NCI-H1105 treated with DMSO at 0.1 percent for 48 hours (cell line): ENCODE data around the gene RNF11.
"Not testable (repeated sequence)": the region's sequence is repeated elsewhere in the genome, so short reads cannot be mapped to it uniquely, and the experiment has no call there.

Experiments
- DNase-seq: peaks from one replicate; lab custom pipeline; 2025; lab: John Stamatoyannopoulos, UW

The RNF11 gene

GRCh38 chr1:51228471-51228870 lies 7.6 kb upstream of the RNF11 start:
- not testable (repeated sequence) for DNase-seq

- no peak for DNase-seq
These were observed 5.5 kb upstream of the RNF11 start for GRCh38 chr1:51230501-51231078.

- no peak for DNase-seq
These were observed 5.0 kb upstream of the RNF11 start for GRCh38 chr1:51231120-51231519.

DNA sequence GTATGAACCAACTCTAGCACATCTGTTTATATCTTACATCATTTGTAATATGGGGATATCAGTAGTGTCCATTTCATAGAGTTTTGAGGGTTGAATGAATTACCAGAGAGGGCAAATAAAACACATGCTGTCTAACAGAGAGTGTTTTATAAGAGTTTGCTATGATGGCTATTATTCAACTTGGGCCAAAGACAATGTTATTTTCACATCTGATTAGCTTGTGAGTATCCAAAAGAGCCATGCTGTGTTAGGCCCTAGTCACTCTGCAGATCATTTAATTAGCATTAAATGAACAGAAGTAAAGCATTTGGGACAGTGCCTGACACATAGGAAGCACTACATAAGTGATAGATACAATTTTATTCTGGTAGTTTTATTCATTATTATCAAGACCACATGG lies 4.2 kb upstream of the RNF11 start:
- no peak for DNase-seq

DNA sequence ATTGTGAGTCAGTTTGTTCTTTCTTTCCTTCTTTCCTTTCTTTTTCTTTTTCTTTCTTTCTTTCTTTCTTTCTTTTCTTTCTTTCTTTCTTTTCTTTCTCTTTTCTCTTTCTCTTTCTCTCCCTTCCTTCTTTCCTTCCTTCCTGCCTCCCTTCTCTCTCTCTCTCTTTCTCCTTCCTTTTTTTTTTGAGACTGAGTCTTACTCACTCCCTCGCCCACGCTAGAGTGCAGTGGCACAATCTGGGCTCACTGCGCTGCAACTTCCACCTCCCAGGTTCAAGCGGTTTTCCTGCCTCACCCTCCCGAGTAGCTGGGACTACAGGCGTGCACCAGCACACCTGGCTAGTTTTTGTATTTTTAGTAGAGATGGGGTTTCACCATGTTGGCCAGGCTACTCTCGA lies 1.8 kb upstream of the RNF11 start:
- not testable (repeated sequence) for DNase-seq

GRCh38 chr1:51234721-51235425 lies 1.2 kb upstream of the RNF11 start:
- DNase-seq, result peak; percentile 96

DNA sequence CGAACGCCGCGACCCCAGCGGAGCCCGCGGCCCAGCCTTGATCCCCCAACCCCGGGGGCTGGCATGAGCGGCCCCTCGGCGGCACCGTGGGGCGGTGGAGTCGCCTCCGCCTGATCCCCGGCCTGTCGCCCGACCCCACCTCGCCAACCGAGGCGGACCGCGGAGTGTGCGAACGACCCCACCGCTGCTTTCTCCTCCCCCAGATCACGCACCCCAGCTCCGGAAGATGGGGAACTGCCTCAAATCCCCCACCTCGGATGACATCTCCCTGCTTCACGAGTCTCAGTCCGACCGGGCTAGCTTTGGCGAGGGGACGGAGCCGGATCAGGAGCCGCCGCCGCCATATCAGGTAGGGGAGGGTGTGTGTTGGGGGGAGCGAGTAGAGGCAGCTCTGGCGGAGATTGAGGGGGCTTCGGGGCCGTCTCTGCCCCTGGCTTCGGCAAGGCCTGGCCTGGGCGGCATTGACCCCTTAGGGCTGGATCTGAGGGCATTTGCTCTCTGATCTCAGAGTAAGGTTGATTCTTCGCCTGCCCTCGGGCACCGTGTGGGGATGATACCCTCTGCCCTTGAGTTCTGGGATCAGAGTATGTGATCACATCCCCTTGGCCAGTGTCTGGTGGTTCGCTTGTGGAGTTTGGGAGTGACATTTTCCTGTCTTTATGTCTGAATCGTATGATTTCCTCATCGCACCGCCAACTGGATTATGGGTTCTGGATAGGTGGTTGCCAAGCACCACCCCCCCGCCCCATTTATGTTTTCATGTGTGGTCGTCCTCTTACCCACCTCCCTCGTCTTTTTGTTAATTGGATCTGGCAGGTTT lies 668 bp downstream of the RNF11 start:
- DNase-seq, result peak; percentile 64

DNA sequence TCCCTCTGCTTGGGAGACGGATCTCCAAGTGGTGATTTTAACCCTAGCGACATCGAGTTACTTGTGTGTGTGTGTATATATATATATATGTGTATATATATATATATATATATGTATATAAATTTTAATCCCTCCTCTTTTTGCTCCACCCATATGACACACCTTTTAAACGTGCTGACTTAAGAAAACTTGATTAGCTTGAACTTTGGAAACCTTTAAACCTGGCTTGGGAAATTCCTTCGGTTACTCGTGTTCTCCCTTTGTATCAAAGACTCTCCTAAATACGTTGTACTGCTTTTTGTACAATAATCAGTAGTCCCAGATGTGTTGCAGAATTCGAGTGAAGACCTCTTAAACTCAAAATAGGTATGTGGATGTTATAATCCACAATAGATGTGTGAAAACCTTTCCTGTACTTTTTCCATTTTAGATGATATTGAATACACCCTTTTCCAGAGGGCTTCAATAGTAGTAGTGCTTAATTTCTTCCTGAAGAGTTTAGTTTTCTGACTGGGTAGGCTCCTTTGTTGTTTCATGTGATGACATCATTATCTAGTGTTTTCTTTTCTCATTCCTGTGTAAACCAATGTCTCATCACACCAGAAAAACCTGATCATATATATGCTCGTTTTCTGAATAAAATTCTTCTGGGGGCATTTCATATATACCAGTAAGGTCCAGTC lies 1.4 kb downstream of the RNF11 start:
- no peak for DNase-seq

GRCh38 chr1:51238034-51238403 lies 1.9 kb downstream of the RNF11 start:
- no peak for DNase-seq

- DNase-seq, result no peak
These were observed 4.0 kb downstream of the RNF11 start for GRCh38 chr1:51240084-51240483.

DNA sequence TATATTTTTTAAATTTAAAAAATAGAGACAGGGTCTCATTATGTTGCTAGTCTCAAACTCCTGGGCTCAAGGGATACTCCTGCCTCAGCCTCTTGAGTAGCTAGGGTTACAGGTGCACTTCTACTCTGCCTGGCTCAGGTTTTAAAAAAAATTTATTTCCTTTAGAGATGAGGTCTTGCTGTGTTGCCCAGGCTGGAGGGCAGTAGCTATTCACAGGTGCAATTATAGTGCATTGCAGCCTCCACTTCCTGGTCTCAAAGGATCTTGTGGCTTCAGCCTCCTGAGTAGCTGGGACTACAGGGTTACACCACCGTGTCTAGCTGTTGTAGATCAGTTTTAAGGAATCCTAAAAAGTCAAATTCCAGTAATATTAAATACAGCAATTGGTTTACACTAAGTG lies 5.0 kb downstream of the RNF11 start:
- DNase-seq, result no peak

DNA sequence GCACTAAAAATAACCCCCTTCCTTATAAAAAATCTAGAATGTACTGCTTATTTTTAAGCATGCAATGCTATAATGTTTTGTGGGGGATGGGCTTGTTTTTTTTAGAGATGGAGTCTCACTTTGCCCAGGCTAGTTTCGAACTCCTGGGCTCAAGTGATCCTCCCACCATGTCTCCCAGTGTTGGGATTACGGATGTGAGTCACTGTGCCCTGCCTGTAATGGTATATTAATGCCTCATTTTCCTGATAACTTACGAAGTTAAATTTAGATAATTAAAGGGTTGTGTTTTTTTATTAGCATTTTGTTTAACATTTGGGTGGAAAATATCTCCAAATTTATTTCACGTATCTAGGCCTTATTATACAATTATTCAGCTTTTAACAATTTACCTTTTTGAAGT lies 6.5 kb downstream of the RNF11 start:
- no peak for DNase-seq

DNA sequence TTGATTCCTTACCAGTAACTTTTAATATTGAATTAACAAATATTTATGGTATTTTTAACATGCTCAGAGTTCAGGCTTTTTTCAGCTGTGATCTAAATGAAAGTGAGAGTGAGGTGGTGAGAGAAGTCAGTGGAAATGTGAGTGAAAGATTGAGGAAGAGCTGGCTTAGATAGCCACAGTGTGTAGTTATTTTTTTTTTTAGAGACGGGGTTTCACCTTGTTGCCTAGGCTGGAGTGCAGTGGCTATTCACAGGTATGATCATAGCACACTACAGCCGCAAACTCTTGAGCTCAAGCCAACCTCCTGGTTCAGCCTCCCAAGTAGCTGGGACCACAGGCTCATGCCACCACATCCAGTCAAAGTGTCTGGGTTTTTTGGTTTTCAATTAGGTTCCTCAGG lies 10.9 kb downstream of the RNF11 start:
- DNase-seq, result no peak

DNA sequence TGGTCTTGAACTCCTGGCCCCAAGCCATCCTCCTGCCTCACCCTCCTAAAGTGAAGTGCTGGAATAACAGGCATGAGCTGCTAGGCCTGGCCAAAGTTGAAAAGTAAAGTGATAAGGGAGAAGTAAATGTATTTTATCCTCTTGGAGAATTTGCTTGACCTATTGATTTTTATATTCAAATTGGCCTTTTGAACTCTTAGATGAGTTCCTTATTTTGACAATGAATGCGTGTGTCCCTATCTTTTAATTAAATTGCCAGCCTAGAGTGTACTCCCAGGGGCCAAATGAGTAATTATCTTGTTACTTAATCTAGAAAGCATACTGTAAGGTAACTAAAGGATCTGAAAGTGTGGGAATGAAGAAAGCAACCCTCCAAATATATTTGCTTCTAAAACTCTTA lies 11.4 kb downstream of the RNF11 start:
- DNase-seq, result no peak

DNA sequence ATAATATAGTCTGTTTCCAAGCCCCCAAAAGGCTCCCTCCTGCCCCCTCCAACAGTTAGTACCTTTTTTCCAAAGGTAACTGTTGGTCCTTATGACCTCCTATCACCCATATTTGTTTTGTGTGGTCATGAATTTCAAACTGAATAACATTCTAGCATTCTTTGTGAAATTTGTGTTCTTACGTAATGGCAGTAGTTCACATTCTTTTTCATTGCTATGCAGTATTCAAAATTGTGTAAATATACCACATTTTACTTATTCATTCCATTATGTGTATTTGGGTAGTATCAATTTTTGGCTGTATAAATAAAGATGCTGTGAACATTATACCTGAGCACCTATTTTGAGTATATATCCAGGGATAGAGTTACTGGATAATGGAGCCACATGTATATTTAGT lies 13.4 kb downstream of the RNF11 start:
- no peak for DNase-seq

DNA sequence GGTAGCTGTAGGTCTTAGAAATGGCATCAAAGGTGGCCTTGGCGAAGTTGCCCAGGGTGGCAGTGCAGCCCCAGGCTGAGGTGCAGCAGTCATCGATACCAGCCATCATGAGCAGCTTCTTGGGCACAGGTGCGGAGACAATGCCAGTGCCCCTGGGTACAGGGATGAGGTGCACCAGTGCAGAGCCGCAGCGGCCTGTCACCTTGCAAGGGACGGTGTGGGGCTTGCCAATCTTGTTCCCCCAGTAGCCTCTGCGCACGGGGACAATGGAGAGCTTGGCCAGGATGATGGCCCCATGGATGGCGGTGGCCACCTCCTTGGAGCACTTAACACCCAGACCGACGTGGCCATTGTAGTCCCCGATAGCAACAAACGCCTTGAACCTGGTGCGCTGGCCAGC lies 14.7 kb downstream of the RNF11 start:
- DNase-seq, result not testable (repeated sequence)

DNA sequence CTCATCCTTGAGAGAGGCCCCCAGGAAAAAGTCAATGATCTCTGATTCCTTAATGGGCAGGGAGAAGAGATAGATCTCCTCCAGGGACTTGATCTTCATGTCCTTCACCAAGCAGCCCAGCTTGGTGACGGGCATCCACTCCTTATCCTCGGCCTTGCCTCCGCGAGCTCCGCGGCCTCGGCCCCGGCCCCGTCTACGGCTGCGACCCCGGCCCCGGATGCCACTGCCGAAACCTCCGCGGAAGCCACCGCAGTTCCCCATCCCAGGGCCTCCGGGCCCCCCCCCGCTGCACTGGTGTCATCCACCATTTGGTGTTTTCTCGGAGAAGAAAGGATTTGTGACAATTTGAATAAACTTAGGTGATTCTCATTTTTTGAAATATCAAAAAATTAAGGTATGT lies 15.1 kb downstream of the RNF11 start:
- DNase-seq, result not testable (repeated sequence)

- no peak for DNase-seq
These were observed 16.3 kb downstream of the RNF11 start for GRCh38 chr1:51252366-51252765.

DNA sequence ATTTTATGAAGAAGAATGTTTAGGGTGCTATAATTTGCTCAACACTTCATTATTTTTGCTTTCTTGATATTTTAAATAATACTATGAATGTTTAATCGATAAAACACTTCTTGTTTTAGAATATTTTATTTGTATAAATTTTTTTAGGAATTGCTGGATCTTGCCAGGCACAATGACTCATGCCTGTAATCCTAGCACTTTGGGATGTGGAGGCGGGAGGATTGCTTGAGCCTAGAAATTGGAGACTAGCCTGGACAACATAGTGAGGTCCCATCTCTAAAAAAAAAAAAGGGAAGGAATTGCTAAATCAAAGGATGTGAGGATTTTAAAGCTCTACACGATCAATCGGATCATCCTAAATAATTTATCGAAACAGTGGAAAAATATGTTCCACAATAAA lies 17.6 kb downstream of the RNF11 start:
- DNase-seq, result no peak

GRCh38 chr1:51255331-51255730 lies 19.3 kb downstream of the RNF11 start:
- no peak for DNase-seq

DNA sequence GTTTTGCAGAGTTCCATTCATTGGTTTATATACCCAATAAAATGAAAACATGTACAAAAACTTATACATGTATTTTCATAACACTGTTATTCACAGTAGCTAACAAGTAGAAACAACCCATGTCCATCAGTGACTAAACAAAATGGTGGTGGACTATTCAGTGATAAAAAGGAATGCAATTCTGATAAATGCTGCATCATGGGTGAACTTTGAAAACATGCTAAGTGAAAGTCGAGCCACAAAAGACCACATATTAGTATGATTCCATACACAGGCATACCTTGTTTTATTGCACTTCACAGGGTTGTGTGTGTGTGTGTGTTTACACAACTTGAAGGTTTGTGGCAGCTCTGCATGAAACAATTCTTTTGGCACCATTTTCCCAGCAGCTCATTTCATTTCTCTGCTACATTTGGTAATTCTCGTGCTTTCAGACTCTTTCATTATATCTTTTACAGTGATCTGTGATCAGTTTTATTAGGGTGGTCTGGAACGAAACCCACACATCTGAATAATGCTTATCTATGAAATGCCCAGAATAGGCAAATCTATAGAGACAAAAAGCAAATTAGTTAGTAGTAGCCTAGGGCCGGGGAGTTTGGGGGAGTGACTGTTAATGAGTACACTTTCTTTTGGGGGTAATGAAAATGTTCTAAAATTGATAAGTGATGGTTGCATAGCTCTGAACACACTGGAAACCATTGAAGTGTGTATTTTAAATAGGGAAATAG lies 27.2 kb downstream of the RNF11 start:
- DNase-seq, result no peak

DNA sequence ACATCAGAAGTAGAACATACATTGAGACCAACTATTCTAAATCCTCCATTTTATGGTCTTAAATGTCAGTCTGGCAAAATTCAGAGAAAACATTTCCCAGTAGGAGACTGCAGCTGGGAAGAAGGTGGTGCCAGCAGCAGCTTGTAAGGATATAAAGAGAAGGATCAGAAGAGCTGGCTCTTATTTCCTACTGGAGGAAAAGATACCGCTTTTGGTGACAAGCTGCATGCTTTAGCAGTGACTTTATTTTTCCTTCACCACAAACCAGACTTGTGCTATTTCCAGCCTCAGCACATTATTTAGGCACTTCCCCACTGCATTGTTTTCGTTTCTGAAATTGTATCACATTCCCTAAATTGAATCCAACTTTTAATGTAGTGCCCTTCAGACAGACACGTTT lies 28.4 kb downstream of the RNF11 start:
- no peak for DNase-seq
